T-helper 2 cell treated with Interferon-gamma antibody and Interleukin-4, amounts not matched to agents 100 ng/mL and 5 ng/mL, for 36 hours (primary cell): Measurements from ENCODE around the gene CELF3. TPM values are rescaled to one million over a fixed set of nuclear protein-coding genes. Genes with fewer than 3 reads are reported as not detected.
"Not testable (repeated sequence)": the region's sequence is repeated elsewhere in the genome, so short reads cannot be mapped to it uniquely, and the experiment has no call there.

Source experiments
- intact Hi-C: fragments of 100-400 bp; cut with micrococcal nuclease; formaldehyde crosslinking; loops from one replicate; pipeline ENCODE4 v1.15.1; 2023
- total RNA-seq: library from RNA; stranded (reverse); gene quantifications from 2 replicates; pipeline ENCODE4 v1.2.3, GENCODE V29; 2022

Gene CELF3
- total RNA-seq, 1 donor from 2014 or later = not detected

GRCh38 chr1:151704246-151704645 lies 12.4 kb downstream of the CELF3 start:
- intact Hi-C loops = no loop called here

GRCh38 chr1:151703813-151704212 lies 12.8 kb downstream of the CELF3 start:
- intact Hi-C loops = no loop called here

- intact Hi-C loops = no loop called here
Observed at GRCh38 chr1:151702936-151703335, 13.7 kb downstream of the CELF3 start.

- intact Hi-C loops = no loop called here
Observed at GRCh38 chr1:151701515-151701914, 15.1 kb downstream of the CELF3 start.

- intact Hi-C loops = no loop called here
Observed at GRCh38 chr1:151693057-151693651, 23.4 kb downstream of the CELF3 start.

- intact Hi-C loops = no loop called here
Observed at GRCh38 chr1:151692226-151692625, 24.4 kb downstream of the CELF3 start.

- intact Hi-C loops = no loop called here
Observed at GRCh38 chr1:151689494-151689893, 27.1 kb downstream of the CELF3 start.

- intact Hi-C loops = no loop called here
Observed at GRCh38 chr1:151686561-151686960, 30.0 kb downstream of the CELF3 start.

GRCh38 chr1:151684128-151684527 lies 32.5 kb downstream of the CELF3 start:
- intact Hi-C loops = no loop called here

GRCh38 chr1:151682901-151683300 lies 33.7 kb downstream of the CELF3 start:
- intact Hi-C loops = not testable (repeated sequence)

- intact Hi-C loops = no loop called here
Observed at GRCh38 chr1:151681923-151682322, 34.7 kb downstream of the CELF3 start.

- intact Hi-C loops = no loop called here
Observed at GRCh38 chr1:151680826-151681225, 35.8 kb downstream of the CELF3 start.

GRCh38 chr1:151680391-151680790 lies 36.2 kb downstream of the CELF3 start:
- intact Hi-C loops = no loop called here

- intact Hi-C loops = no loop called here
Observed at GRCh38 chr1:151673407-151673806, 43.2 kb downstream of the CELF3 start.

GRCh38 chr1:151670036-151670675 lies 46.4 kb downstream of the CELF3 start:
- intact Hi-C loops = not testable (repeated sequence)

- intact Hi-C loops = no loop called here
Observed at GRCh38 chr1:151668090-151668489, 48.5 kb downstream of the CELF3 start.

- intact Hi-C loops = no loop called here
Observed at GRCh38 chr1:151661751-151662150, 54.9 kb downstream of the CELF3 start.

GRCh38 chr1:151655371-151655770 lies 61.2 kb downstream of the CELF3 start:
- intact Hi-C loops = no loop called here

- intact Hi-C loops = no loop called here
Observed at GRCh38 chr1:151653397-151653796, 63.2 kb downstream of the CELF3 start.
